Mesenchymal stem cell (in vitro differentiated cells and primary cell): ENCODE measurements around the gene ZNF512B.
"Not testable (repeated sequence)": the region's sequence is repeated elsewhere in the genome, so short reads cannot be mapped to it uniquely, and the experiment has no call there.

Source experiments
- DNase-seq: peaks from one replicate; pipeline ENCODE4 v3.0.0-alpha.2; 2013
- H2AFZ ChIP-seq: one replicate; pipeline ENCODE4 v1.6.1; 2013; ENCODE audit warnings: low read depth, mild to moderate bottlenecking, control low read depth, inconsistent platforms, low read length, moderate library complexity
- H2AK5ac ChIP-seq: 2 replicates; pipeline ENCODE4 v1.6.1; 2013; ENCODE audit warnings: low read length, moderate library complexity, mild to moderate bottlenecking, inconsistent platforms; ENCODE audit not compliant: severe bottlenecking
- H2BK120ac ChIP-seq: one replicate; pipeline ENCODE4 v1.6.1; 2013; ENCODE audit warnings: low read depth, mild to moderate bottlenecking, inconsistent platforms, low read length, moderate library complexity
- H2BK12ac ChIP-seq, 2 experiments: one replicate each; pipeline ENCODE4 v1.6.1; 2013; ENCODE audit warnings: inconsistent platforms in 2 of 2, low read length in 2 of 2, mild to moderate bottlenecking in 2 of 2, moderate library complexity in 2 of 2, control low read depth in 1 of 2
- H2BK15ac ChIP-seq: one replicate; pipeline ENCODE4 v1.6.1; 2013; ENCODE audit warnings: mild to moderate bottlenecking, low read depth, inconsistent platforms; ENCODE audit not compliant: poor library complexity, severe bottlenecking
- H2BK5ac ChIP-seq: 2 replicates; pipeline ENCODE4 v1.6.1; 2013; ENCODE audit warnings: low read depth, mild to moderate bottlenecking, low read length, control low read depth, inconsistent platforms; ENCODE audit not compliant: poor library complexity, severe bottlenecking
- H3K14ac ChIP-seq, 2 experiments: one replicate each; pipeline ENCODE4 v1.6.1; 2013; ENCODE audit warnings: inconsistent platforms in 2 of 2, low read length in 2 of 2, control low read depth in 1 of 2, mild to moderate bottlenecking in 1 of 2, moderate library complexity in 1 of 2
- H3K18ac ChIP-seq, 2 experiments: one replicate each; pipeline ENCODE4 v1.6.1; 2013; ENCODE audit warnings: inconsistent platforms in 2 of 2, low read length in 2 of 2, control low read depth in 1 of 2, low read depth in 1 of 2, mild to moderate bottlenecking in 1 of 2
- H3K23ac ChIP-seq, 2 experiments: one replicate each; pipeline ENCODE4 v1.6.1; 2013; ENCODE audit warnings: inconsistent platforms in 2 of 2, low read length in 2 of 2, mild to moderate bottlenecking in 2 of 2, moderate library complexity in 2 of 2, control low read depth in 1 of 2
- H3K27ac ChIP-seq: 2 replicates; pipeline ENCODE4 v1.5.1; 2013; ENCODE audit warnings: mild to moderate bottlenecking, moderate library complexity, low read length, control low read depth, inconsistent platforms; ENCODE audit not compliant: poor library complexity, severe bottlenecking
- H3K27me3 ChIP-seq, 2 experiments: 2 replicates each; pipeline versions ENCODE4 v1.6.1 to v1.7.0; 2013; ENCODE audit warnings: low read length in 2 of 2, mild to moderate bottlenecking in 2 of 2, moderate library complexity in 2 of 2, control low read depth in 1 of 2, inconsistent platforms in 1 of 2; ENCODE audit not compliant: control insufficient read depth in 1 of 2, insufficient read depth in 1 of 2
- H3K36me3 ChIP-seq, 2 experiments: 2 replicates each; pipeline versions ENCODE4 v1.6.1 to v1.7.0; 2013; ENCODE audit warnings: low read length in 2 of 2, control low read depth in 1 of 2, inconsistent platforms in 1 of 2, low read depth in 1 of 2, mild to moderate bottlenecking in 1 of 2; ENCODE audit not compliant: insufficient read depth in 2 of 2, control insufficient read depth in 1 of 2
- H3K4ac ChIP-seq, 2 experiments: one replicate each; pipeline ENCODE4 v1.6.1; 2013; ENCODE audit warnings: inconsistent platforms in 2 of 2, low read length in 2 of 2, mild to moderate bottlenecking in 2 of 2, moderate library complexity in 2 of 2, control low read depth in 1 of 2, low read depth in 1 of 2
- H3K4me1 ChIP-seq: 2 replicates; pipeline ENCODE4 v1.6.1; 2013; ENCODE audit warnings: low read depth, low read length, control low read depth; ENCODE audit not compliant: control insufficient read depth, insufficient read depth
- H3K4me2 ChIP-seq: 2 replicates; pipeline ENCODE4 v1.6.1; 2013; ENCODE audit warnings: low read length, mild to moderate bottlenecking, inconsistent platforms; ENCODE audit not compliant: poor library complexity, severe bottlenecking
- H3K4me3 ChIP-seq, 2 experiments: 2 replicates each; pipeline versions ENCODE4 v1.5.1 to v1.7.0; 2013; ENCODE audit warnings: low read length in 2 of 2, mild to moderate bottlenecking in 2 of 2, control low read depth in 1 of 2, low read depth in 1 of 2; ENCODE audit not compliant: insufficient read depth in 1 of 2
- H3K79me1 ChIP-seq: replicated peaks from 2 replicates; pipeline ENCODE4 v1.6.1; 2013; ENCODE audit warnings: mild to moderate bottlenecking, control low read depth, low read length, inconsistent platforms; ENCODE audit not compliant: poor library complexity, severe bottlenecking
- H3K9ac ChIP-seq: 2 replicates; pipeline ENCODE4 v1.7.0; 2013; ENCODE audit warnings: mild to moderate bottlenecking, low read length, moderate library complexity
- H3K9me3 ChIP-seq: 2 replicates; pipeline ENCODE4 v1.7.0; 2013; ENCODE audit warnings: mild to moderate bottlenecking, low read length; ENCODE audit not compliant: control insufficient read depth
- H4K8ac ChIP-seq: one replicate; pipeline ENCODE4 v1.6.1; 2013; ENCODE audit warnings: inconsistent platforms, mild to moderate bottlenecking, low read length, moderate library complexity
- H4K91ac ChIP-seq: one replicate; pipeline ENCODE4 v1.6.1; 2013; ENCODE audit warnings: mild to moderate bottlenecking, low read length, inconsistent platforms
- WGBS: methylation state at CpG from one replicate; pipeline ENCODE4 v1.1.7; 2013; ENCODE audit warnings: mixed read lengths; 5-methylcytosine and 5-hydroxymethylcytosine counted together

Gene ZNF512B

DNA sequence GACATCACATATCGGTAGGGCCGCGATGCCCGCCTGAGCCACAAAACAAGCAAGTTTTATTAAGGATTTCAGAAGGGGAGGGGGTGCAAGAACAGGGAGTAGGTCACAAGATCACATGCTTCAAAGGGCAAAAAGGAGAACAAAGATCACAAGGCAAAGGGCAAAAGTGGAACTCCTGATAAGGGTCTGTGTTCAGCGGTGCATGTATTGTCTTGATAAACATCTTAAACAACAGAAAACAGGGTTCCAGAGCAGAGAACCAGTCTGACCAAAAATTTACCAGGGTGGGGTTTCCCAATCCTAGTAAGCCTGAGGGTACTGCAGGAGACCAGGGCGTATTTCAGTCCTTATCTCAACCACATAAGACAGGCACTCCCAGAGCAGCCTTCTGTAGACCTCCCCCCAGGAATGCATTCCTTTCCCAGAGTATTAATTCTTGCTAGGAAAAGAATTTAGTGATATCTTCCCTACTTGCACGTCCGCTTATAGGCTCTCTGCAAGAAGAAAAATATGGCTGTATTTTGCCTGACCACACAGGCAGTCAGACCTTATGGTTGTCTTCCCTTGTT is 53.3 kb downstream of the ZNF512B start:
- H2BK12ac ChIP-seq, H3K9ac ChIP-seq, H3K27ac ChIP-seq, H3K18ac ChIP-seq, H2AFZ ChIP-seq, H3K4me2 ChIP-seq, H2BK5ac ChIP-seq, H3K23ac ChIP-seq, H3K4ac ChIP-seq, H2AK5ac ChIP-seq, H4K91ac ChIP-seq, H3K4me3 ChIP-seq, H2BK120ac ChIP-seq, DNase-seq, H3K14ac ChIP-seq, H4K8ac ChIP-seq, H3K9me3 ChIP-seq, H2BK15ac ChIP-seq, H3K27me3 ChIP-seq: not testable (repeated sequence)
- 99% methylated on average over 7 of the region's 8 CpGs for WGBS
- Histone ChIP-seq H3K4me1 (peaks cover 26% of the 10 kb centered on the region), H3K79me1 (peaks cover 14% of the 10 kb centered on the region), H3K36me3 (peaks cover 13 to 30% of the 10 kb centered on the region in 2 experiments)

DNA sequence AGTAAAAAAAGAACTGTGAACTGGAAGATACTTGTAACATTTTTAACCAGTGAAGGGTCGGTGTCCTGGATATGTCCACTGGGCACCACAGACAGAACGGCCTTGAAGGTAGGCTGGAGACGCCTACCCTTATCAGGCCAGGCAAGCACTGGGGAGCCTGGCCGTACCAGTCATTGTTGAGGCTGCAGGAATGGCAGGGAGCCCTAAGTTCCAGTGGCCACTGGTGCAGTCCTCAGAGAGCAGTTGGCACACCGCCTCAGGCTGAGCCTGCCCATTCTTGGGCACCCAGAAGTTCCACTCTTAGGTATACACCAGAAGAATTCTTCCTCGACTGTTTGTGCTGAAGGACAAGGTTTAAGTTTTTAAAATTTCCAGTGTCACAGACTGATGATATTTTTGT is 54.3 kb downstream of the ZNF512B start:
- Histone ChIP-seq H3K9ac (no peak overlapping the region), H2AFZ (no peak overlapping the region), H2BK5ac (no peak overlapping the region), H3K4ac (no peak overlapping the region), H4K8ac (no peak overlapping the region), H3K27ac (no peak overlapping the region), H2BK15ac (no peak overlapping the region), H2BK120ac (no peak overlapping the region), H3K36me3 (peaks cover 13 to 24% of the 10 kb centered on the region in 2 experiments), H2BK12ac (no peak overlapping the region), H3K14ac (no peak overlapping the region), H3K23ac (no peak overlapping the region), H3K4me1 (peaks cover 29% of the 10 kb centered on the region), H3K4me2 (no peak overlapping the region), H3K79me1 (peaks cover 14% of the 10 kb centered on the region), H3K18ac (no peak overlapping the region), H4K91ac (no peak overlapping the region), H3K27me3 (no peaks in the 10 kb centered on the region), H3K9me3 (no peaks in the 10 kb centered on the region), H2AK5ac (no peak overlapping the region), H3K4me3 (no peak overlapping the region)
- DNase-seq, result no peak
- over 99% methylated on average over 5 of the region's 6 CpGs for WGBS

DNA sequence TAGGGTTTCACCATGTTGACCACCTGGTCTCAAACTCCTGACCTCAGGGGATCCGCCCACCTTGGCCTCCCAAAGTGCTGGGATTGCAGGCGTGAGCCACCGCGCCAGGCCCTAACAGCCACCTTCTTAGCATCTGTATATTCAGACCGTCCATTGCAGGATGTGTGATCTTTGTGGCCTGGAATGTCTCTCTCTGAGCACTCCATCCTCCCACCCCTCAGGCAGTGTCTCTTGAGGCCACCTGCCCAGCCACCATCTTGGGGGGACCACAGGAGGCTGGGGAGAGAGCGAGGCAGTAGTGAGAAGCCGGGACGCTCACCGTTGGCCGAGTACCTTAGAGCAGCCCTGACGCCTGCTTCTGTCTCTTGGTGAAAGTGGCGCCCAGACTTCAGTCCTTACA is 56.0 kb downstream of the ZNF512B start:
- H2BK12ac ChIP-seq, result no peak overlapping the region
- H3K18ac ChIP-seq, result no peak overlapping the region
- no peak overlapping the region for H3K23ac ChIP-seq
- H3K79me1 ChIP-seq, result peaks cover 9% of the 10 kb centered on the region
- no peak overlapping the region for H3K27ac ChIP-seq
- H3K14ac ChIP-seq, result no peak overlapping the region
- H3K9me3 ChIP-seq, result no peaks in the 10 kb centered on the region
- H3K4me2 ChIP-seq, result no peak overlapping the region
- no peak overlapping the region for H4K91ac ChIP-seq
- no peak overlapping the region for H3K4me3 ChIP-seq
- no peak overlapping the region for H3K9ac ChIP-seq
- H2AFZ ChIP-seq, result no peak overlapping the region
- no peaks in the 10 kb centered on the region for H3K27me3 ChIP-seq
- H2AK5ac ChIP-seq, result peak overlapping the region; percentile 22
- H4K8ac ChIP-seq, result no peak overlapping the region
- no peak overlapping the region for H3K4ac ChIP-seq
- H3K36me3 ChIP-seq, result peaks cover 9 to 18% of the 10 kb centered on the region in 2 experiments
- H2BK120ac ChIP-seq, result no peak overlapping the region
- no peak overlapping the region for H2BK5ac ChIP-seq
- WGBS, result 96% methylated on average over 12 of the region's 12 CpGs
- H2BK15ac ChIP-seq, result no peak overlapping the region
- H3K4me1 ChIP-seq, result peaks cover 31% of the 10 kb centered on the region
- DNase-seq, result no peak

DNA sequence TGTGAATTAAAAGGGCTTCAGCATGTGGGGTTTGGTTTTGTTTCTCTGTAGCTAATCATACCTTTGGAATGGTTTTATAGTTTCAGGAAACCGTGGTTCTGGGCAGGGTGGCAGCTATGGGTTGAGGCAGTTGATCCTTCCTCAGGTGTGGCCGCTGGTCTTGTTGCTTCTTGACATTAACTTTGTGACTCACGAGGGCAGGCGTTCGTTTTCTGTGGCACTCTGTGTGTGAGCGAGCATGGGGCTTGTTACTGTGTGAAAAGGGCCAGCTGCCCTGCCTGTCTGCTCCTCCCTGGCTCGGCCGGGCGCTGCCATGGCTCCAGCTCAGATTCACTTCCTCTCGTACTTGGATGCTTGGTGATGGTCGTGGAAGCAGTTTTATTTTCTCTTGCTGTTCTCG is 58.6 kb downstream of the ZNF512B start:
- Histone ChIP-seq H4K8ac (no peak overlapping the region), H2BK12ac (no peak overlapping the region), H2BK120ac (no peak overlapping the region), H3K27me3 (no peaks in the 10 kb centered on the region), H4K91ac (no peak overlapping the region), H3K23ac (no peak overlapping the region), H3K36me3 (peaks cover 0 to 21% of the 10 kb centered on the region in 2 experiments), H3K4me2 (no peak overlapping the region), H3K27ac (peak overlapping the region; percentile 2), H3K4ac (peak overlapping the region in 1 of 2 experiments; percentile 33), H3K9ac (no peak overlapping the region), H3K79me1 (peaks cover 7% of the 10 kb centered on the region), H3K4me1 (peaks cover 32% of the 10 kb centered on the region), H3K18ac (no peak overlapping the region), H3K9me3 (no peaks in the 10 kb centered on the region), H2AK5ac (peak overlapping the region; percentile 38), H2BK15ac (no peak overlapping the region), H2BK5ac (no peak overlapping the region), H3K4me3 (no peak overlapping the region), H2AFZ (no peak overlapping the region), H3K14ac (no peak overlapping the region)
- no peak for DNase-seq
- WGBS, result 83% methylated on average over 12 of the region's 12 CpGs
